H1 (cell line): ENCODE data around the gene SPINK1.

ENCODE experiments used
- CTCF ChIP-seq, 3 experiments: IDR thresholded peaks; 1 replicate in 2 of 3; 2 replicates in 1 of 3; pipeline versions ENCODE4 v1.5.1 to v1.6.1; 2011; ENCODE audit warnings: low read length in 3 of 3, mild to moderate bottlenecking in 3 of 3, inconsistent platforms in 2 of 3, low read depth in 1 of 3, moderate library complexity in 1 of 3; ENCODE audit not compliant: insufficient read depth in 1 of 3; ENCODE audit errors: control extremely low read depth in 1 of 3
- POLR2A ChIP-seq, 2 experiments: IDR thresholded peaks; 1 replicate in 1 of 2; 2 replicates in 1 of 2; pipeline ENCODE4 v1.6.1; 2011; ENCODE audit warnings: low read depth in 2 of 2, low read length in 2 of 2, mild to moderate bottlenecking in 2 of 2; ENCODE audit errors: control extremely low read depth in 1 of 2
- SIRT6 ChIP-seq: IDR thresholded peaks from one replicate; pipeline ENCODE4 v1.7.1; 2012; ENCODE audit warnings: low read length, inconsistent platforms
- SP1 ChIP-seq: IDR thresholded peaks from 2 replicates; pipeline ENCODE4 v1.6.1; 2011; ENCODE audit warnings: low read depth, low read length

DNA sequence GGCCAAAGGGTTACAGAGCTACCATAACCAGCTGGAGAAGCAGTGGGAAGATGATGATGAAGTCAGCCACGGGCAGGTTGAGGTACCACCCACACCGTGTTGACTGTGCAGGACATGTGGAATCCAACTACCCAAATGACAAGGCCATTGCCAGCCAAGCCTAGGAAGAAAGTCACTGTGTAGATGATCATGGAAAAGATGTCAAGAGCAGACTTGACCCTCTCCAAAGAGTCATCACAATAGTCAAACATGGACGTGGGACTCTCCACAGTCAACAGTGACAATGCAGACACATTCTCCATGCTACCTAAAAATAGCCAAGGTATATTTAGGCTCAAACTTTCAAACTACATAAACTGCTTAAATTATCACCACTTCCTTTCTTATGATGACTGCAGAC lies 20.9 kb upstream of the SPINK1 start:
- no peak for TF ChIP-seq CTCF (IDR thresholded peaks at IDR 0.05; ENCODE audit: control extremely low read depth in 1 of 3, insufficient read depth in 1 of 3, low read depth in 1 of 3, low read length in 3 of 3)
- no peak for TF ChIP-seq SIRT6
- peak; percentile 89 for TF ChIP-seq POLR2A (IDR thresholded peaks at IDR 0.05; ENCODE audit: control extremely low read depth in 1 of 2, low read depth in 2 of 2, low read length in 2 of 2)
- TF ChIP-seq SP1 = no peak
